SK-N-SH (cell line): ENCODE results near the gene ZNF174.

ENCODE experiments used
- CTCF ChIP-seq: fragments of 200-600 bp; sonication (generic); IDR thresholded peaks from 2 replicates; pipeline ENCODE4 v1.6.1; 2017; ENCODE audit warnings: antibody characterized with exemption, mild to moderate bottlenecking, moderate library complexity
- EP300 ChIP-seq, 2 experiments: IDR thresholded peaks; 2 replicates each; pipeline versions ENCODE4 v1.4.0 to v1.6.1; 2012; ENCODE audit warnings: borderline replicate concordance in 1 of 2, low read depth in 1 of 2, low read length in 1 of 2
- EZH2phosphoT487 ChIP-seq: fragments of 200-600 bp; sonication (generic); IDR thresholded peaks from 2 replicates; pipeline ENCODE4 v1.6.1; 2017; ENCODE audit warnings: low read depth, mixed run types, mild to moderate bottlenecking, antibody characterized with exemption, moderate library complexity, borderline replicate concordance
- FOSL2 ChIP-seq: IDR thresholded peaks from 2 replicates; pipeline ENCODE4 v1.4.0; 2012; ENCODE audit warnings: low read depth, mild to moderate bottlenecking, moderate library complexity, borderline replicate concordance
- GABPA ChIP-seq: IDR thresholded peaks from 2 replicates; pipeline ENCODE4 v1.4.0; 2012; ENCODE audit warnings: low read depth, mild to moderate bottlenecking
- MAX ChIP-seq: IDR thresholded peaks from 2 replicates; pipeline ENCODE4 v1.4.0; 2012; ENCODE audit warnings: low read depth
- PBX3 ChIP-seq: IDR thresholded peaks from 2 replicates; pipeline ENCODE4; 2012
- POLR2AphosphoS5 ChIP-seq: IDR thresholded peaks from 2 replicates; pipeline ENCODE4 v1.6.1; 2012; ENCODE audit warnings: low read depth, low read length
- RFX5 ChIP-seq: IDR thresholded peaks from 2 replicates; pipeline ENCODE4 v1.6.1; 2012; ENCODE audit warnings: mild to moderate bottlenecking, improper control_type of control experiment, low read length
- SIN3A ChIP-seq: IDR thresholded peaks from 2 replicates; pipeline ENCODE4 v1.6.1; 2012; ENCODE audit warnings: low read depth, mild to moderate bottlenecking, low read length, moderate library complexity, borderline replicate concordance
- TEAD4 ChIP-seq: IDR thresholded peaks from 2 replicates; pipeline ENCODE4 v1.4.0; 2012; ENCODE audit warnings: mild to moderate bottlenecking, borderline replicate concordance; ENCODE audit not compliant: insufficient read depth
- USF1 ChIP-seq: IDR thresholded peaks from 2 replicates; pipeline ENCODE4 v1.4.0; 2012; ENCODE audit warnings: low read depth, borderline replicate concordance

- TF ChIP-seq USF1 = no peak
- no peak for TF ChIP-seq CTCF
- no peak for TF ChIP-seq FOSL2
- TF ChIP-seq GABPA = no peak
- no peak for TF ChIP-seq MAX
- TF ChIP-seq TEAD4 = no peak
- TF ChIP-seq POLR2AphosphoS5 = no peak
- no peak for TF ChIP-seq RFX5
- TF ChIP-seq EP300 (IDR thresholded peaks at IDR 0.05; ENCODE audit: borderline replicate concordance in 1 of 2, low read depth in 1 of 2, low read length in 1 of 2) = no peak
- TF ChIP-seq PBX3 = no peak
- TF ChIP-seq EZH2phosphoT487 = no peak
- TF ChIP-seq SIN3A = no peak
These were observed 53.1 kb downstream of the ZNF174 start for GRCh38 chr16:3454093-3454492.
